Stimulated activated CD8-positive, alpha-beta memory T cell treated with anti-CD3 and anti-CD28 coated beads, Interleukin-2, amount 100 ng/mL, for 48 hours (primary cell): ENCODE results near the gene CBX8.
A peak's percentile ranks its signal among the peaks of the same experiment; 100 is the strongest.

Experiments used
- DNase-seq, 2 donors: peaks; one replicate each; pipeline ENCODE4 v3.0.0-alpha.2; 2020; ENCODE audit warnings: low read depth in 2 of 2

CBX8 gene

DNA sequence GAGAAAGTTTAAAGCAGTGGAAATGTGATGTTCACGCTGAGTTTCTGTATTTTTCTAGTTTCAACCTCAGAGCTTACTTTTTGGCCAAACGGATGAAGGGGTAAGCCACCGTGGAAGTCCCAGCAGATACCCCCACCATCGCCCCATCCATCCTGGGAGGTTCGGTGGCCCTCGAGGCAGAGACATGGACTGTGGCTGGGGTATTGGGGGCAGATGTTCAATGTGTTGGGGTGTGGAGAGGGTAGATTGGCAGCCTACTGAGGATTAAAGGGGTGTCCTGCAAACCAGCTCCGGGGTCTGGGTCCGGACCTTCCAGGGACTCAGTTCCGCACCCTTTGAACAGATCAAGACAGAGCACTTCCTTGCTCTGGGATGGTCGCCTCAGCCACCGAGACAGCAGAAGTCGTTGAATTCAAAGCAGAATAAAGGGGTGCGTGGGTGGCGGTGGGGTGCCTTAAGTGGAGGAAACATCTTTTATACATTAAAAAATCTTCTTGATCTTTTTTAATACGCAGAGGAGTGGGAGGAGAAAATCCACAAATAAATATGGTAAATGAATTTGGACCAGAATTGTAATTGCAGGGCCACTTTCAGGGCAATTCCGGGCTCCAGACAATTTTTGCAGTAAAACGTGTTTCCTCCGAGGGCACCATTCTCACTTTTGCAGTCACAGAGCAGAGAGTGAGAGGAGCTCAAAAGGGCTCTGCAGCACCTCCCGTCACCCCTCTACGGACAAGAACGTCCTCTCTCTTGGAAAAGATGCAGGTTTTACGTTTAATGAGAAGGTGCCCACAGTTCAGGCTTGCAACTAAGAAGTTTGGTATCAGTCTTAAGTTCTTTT lies 8.2 kb upstream of the CBX8 start:
- DNase-seq, result no peak

DNA sequence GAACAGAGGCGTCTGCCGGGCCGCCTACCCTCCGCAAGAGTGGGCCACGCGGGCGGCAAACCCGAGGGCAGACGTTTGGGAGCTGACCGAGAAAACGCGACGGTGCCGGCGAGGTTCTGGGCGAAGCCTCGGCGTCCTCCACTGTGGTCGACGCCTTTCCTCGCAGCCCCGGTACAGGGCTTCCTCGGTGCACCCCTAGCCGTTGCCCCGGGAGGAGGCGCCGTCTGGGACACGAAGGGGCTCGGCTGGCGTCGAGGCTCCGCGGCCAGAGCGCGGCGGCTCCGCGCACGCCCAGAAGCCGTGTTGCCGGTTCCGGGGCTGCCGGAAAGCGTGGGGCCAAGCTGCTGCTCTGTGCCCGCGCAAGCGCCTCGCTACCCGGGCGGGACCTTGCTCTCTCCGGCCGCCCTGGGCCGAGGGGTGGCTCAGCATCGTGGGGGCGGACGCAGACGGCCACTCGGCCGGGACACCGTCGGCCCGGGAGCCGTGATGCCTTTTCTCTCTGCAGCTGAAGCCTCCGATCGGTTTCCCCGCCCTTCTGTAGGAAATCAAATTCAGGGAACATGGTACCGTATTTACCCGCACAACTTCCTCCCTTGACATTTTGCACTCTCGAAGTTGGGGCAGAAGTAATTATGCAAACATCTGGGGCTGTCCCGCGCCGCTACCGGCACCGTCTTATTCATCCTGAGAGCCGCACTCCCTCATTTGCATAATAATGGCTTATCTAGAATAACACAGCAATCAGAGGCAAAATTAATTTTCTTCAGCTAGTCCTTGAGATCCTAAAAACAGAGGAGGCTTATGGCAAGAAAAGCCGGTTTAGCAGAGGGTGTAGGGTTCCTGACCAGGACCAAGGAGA lies 7.3 kb upstream of the CBX8 start:
- DNase-seq, result peak; percentile 53 to 61

DNA sequence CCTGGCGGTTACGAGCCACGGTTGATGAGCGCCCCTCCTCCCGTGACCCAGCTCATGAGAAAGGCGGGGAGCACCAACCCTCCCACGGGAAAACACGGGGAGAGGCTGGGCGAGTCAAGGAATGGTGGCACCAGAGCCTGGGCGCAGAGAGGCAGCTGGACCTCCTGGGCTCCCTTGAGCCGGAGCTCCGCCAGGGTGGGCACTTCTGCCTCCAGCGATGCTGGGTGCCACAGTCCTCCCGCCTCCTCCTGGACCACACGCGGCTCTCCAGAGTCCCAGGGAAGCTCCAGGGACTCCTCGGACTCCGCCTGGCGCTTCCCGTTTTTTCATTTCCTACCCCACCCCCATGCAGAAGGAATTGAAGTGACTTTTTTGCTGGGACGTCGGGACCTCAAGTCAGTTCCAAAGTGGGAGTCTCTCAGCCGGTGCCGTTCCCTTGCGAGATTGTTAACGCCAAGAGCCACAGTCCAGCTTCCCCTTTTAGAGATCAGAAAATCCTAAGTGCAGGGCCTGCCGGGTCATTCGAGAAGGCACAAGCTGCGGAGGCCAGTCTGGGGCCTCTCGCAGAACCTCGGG lies 6.6 kb upstream of the CBX8 start:
- no peak for DNase-seq

DNA sequence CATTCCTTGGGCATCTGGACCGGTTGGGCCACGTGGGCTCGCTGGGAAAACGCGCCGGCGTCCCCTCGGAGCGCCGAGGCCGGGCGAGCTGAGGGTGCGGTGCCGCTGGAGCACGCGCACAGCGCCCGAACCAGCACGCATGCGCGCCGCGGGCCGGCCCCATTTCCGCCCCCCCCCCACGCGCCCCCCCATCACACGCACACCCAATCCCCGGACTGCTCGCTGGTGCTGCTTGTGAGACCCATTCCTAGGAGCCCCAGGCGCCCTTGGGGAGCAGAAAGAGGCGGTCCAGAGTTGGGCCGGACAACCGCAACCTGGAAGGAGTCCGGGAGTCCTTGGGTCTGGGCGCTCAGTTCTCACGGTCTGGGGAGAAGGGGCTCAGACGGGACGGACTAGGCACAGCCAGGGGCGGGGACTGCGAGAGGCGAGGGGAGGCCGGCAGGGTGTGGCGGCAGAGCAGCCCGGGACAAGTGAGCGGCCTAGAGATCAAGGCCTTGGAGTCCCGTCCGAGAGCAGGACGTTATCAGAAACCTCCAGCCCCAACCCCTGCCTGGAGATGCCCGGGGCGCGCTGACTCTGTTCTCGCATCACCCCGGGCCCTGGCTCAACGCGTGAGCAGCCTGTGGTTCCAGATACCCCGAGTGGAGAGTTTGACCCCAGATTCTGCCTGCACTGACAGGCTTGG lies 6.0 kb upstream of the CBX8 start:
- DNase-seq, result no peak

DNA sequence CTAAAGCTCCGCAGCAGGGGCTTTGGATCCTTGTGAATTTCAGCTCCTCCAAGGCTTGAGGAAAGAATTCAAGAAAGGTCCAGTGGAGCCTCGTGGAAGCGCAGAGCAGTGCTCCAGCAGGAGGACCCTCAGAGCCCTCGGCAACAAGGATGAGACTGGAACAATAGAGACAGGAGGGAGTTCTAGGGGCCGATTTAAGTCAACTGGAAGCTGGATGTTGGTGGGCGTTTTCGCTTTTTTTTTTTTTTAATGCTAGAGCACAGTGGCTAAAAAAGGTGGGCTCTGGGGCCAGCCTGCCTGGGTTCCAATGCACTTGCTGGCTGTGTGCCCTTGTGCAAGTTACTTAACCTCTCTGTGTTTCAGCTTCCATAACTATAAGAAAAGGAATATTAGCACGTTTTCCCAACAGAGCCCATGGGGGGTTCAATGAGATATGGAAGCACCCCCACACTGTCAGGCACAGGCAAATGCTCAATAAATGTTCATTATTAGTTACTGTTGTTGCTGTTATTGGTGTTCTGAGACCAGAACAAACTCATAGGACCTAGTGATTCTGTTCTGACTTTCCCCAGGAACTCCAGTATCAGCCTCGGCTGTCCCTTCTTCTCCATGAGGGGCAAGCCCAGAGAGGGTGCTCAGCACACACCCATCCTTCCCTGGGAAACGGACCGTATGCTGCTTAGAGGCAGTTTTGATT lies 5.3 kb upstream of the CBX8 start:
- no peak for DNase-seq

- DNase-seq, result no peak
Observed at GRCh38 chr17:79801156-79802038, 4.5 kb upstream of the CBX8 start.

DNA sequence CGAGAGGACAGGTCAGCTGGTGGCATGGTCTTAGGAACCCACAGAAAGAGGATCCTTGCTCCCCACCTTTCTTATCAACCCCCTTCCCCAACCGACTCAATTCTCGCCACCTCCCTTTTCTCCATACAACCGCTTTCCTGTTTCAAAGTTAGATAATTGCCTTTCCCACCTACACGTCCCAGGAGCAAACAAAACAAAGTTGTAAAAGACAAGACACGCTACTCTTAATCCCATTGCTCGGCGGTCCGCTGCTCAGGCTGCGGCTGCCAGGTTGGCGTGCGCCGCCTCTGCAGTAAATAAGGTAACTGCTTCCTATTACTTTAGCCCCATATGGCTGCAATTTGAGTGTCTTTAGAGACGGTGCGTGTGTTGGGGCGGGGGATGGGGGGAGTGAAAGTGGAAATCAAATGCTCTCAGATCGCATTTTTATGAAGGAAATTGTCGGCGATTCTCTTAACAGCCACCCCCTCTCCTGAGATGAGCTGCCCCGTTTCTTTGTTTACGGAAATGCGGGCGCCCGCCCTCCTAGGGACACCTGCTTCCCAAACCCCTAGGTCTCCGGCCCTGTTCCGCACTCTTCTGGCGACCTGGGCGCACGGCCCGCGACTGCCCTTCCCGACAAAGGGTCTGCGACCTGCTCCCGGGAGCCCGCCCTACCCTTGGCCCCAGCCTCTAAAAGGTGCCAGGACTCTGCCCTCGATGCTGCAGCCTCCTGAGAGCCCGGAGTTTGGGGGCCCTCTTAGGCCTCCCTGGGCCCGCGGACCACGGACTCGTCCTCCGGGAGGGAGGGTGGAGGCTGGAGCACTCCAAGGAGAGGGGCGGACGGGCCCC lies 3.7 kb upstream of the CBX8 start:
- DNase-seq, result no peak

DNA sequence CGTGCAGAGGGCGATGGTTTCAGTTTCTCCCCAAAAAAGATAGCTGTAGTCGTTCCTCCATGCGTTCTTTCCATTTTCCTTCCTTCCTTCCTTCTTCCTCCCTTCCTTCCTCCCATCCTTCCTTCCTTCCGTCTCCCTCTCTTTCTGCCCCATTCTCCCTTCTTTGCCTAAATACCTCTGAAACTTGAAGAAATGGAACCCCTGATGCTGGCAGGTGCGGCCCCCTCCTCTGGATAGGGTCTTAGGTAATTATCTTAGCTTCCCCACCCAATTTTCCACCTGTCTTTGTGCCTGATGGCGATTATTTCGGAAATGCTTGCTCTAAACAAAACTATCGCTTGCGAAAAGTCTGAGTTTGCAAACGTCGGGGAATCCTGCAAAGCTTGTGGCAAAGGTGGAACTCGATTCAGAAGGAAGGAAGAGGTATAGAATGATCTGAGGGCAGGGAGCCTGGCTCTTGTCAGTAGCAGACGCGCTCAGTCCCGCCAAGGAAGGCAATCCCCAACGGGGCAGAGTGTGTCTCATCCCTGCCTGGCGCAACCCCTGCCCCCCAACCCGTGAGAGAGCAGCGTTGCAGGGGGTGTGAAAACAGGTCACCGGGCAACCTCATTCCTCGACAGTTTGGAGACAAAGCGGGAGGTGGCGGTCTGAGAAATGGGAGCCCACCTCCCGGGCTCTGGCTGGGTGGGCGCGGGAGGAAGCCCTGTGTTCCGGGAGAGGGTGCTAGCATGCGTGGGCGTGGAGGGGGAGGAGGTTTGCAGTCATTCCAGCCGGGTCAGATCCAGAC lies 2.9 kb upstream of the CBX8 start:
- DNase-seq, result no peak

DNA sequence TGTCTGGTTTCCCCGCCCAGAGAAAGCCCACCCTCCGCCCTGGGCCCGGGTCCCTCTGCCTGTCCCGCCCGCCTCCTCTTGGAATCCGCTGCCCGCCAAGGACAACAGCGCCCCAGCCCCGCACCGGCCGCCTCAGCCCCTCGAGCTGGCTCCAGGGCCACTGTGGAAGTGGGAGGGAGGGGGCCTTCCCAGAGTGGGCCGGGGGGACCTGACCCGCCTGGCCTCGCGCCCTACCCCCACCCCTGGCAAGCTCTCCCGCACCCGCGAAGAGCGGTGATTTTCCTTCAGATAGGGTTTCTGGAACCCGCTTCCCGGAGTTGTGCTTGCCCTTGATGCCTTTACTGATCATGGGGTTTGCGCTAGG lies 2.3 kb upstream of the CBX8 start:
- DNase-seq, result no peak

DNA sequence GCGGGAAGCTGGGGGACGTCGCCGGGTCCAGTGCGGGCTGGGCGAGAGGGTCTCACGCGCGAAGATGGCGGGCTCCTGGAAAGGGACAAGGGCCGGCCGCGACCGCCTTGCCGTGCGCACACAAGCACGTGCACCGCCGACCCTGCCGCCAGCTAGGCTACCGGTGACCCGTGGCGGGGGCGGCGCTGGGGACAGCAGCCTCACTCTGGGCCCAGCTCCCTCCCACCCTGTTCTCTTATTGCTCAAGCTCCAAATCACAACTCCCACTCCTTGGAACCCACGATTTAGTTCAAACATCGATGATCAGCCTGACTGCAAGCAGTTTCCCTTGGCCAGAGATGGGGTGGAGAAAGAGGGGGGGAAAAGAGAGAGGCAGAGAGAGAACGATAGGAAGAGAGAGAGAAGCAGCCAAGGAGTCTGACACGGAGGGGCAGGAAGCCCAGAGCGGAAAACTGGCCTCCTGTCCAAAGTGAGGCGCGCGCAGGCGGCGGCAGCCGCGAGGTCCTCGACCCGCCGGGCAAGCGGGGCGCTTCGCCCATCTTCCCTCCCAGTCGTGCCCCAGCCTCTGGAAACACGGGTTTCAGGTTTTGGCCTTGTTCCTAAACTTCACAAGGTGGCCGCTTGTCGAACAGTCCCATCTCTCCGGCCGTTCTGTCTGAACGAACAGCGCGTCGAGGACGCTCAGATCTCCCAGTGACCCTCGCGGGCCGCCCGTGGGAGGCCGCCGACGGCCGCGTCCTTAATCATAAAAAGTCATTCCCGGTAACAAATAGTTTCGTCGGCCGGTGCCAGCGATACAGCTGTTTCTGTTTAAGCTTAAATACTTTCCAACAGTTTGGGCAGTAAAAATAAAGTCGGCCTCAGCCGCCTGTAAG lies 1.7 kb upstream of the CBX8 start:
- no peak for DNase-seq

DNA sequence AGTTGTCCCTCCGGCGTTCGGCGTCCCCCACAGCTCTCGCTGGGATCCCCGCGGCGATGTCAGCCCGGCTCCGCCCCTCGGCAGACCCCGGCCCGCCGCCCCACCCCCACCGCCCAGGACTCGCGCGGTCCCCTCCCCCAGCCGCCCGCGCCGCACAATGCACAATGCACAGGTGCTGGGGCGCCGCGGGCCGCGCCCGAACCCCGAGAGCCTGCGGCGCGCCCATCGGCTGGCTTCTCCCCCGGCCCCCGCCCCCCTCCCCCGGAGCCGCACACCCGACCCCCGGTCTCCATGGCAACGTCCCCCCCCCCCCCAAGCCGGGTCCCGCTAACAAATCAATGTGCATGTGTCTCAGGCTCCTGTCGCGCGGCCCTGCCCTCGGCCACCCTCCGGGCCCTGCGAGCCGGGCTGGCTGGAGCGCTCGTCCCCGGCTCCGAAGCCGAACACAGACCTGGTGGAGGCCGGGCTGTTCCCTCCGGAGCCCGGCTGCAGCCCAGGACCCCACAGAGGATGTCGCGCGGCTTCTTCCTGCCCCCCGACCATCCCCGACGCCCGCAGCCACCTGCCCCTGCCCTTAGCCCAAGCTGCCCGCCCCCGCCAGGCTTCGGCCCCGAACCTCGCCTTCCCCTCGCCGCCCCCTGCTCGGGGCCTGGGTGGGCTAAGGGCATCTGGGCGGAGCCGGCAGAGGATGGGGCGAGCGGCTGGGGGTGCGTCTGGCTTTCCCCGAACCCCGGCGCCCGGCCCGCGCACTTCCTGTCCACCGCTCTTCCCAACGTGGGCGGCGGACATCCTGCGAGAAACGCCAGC lies 818 bp upstream of the CBX8 start:
- DNase-seq, result no peak

DNA sequence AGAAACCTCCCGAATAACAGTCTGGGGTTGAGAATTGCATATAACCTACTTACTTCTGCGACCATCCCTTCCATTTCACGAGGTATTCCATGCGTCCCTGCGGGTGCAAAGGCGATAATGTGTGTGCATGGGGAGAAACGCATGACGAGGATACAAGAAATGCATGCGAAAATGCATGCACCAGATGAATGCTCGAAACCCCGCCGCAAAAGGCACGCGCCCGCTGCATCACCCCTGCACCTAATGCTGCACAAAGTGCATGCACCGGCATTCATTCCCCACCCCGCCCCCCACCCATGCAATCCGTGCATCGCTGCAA lies 474 bp downstream of the CBX8 start:
- no peak for DNase-seq

- DNase-seq, result no peak
Observed at GRCh38 chr17:79795795-79796443, 958 bp downstream of the CBX8 start.

GRCh38 chr17:79794659-79795511 lies 2.0 kb downstream of the CBX8 start:
- no peak for DNase-seq

DNA sequence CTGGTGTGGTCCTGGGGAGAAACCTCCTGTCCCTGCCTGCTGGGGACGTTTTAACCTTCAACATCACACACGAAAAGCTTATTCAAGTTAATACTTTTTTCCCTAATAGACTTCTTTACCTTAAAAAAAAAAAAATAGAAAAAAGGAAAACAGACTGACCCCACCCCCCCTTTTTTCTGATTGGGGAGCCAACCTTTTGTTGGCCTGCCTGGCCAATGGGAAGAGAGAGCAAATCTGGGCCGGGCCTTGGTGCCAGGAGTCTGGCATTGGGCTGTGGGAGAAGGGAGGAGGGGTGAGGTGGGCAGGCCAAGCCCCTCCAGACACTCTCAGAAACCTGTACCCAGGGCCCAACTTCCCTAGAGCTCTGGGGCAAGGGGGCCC lies 3.0 kb downstream of the CBX8 start:
- no peak for DNase-seq
